H1 (cell line): Measurements from ENCODE around the gene AMBN. TPM values are rescaled to one million over a fixed set of nuclear protein-coding genes. Genes with fewer than 3 reads are reported as not detected.

Experiments
- CTCF ChIA-PET: fragments of 300-600 bp; sonication (Branson Sonifier 250); formaldehyde crosslinking; loops from one replicate; lab custom pipeline; 2021; ENCODE audit not compliant: partially characterized antibody; lab: Charles Lee
- POLR2A ChIA-PET: fragments of 300-600 bp; sonication (Branson Sonifier 250); formaldehyde crosslinking; loops from one replicate; lab custom pipeline; 2021; ENCODE audit warnings: inconsistent platforms; ENCODE audit not compliant: partially characterized antibody; lab: Charles Lee
- DNase-seq, 2 experiments: peaks; one replicate each; pipeline versions ENCODE4 v3.0.0 to v3.0.0-alpha.2; 2010 to 2022; ENCODE audit warnings: low spot score in 2 of 2, low read depth in 1 of 2, mixed read lengths in 1 of 2
- FAIRE-seq: peaks from 2 replicates; lab custom pipeline; 2011; peaks lifted over from hg19 to GRCh38; lab: Jason Lieb, UNC
- H2AFZ ChIP-seq: 2 replicates; pipeline ENCODE4 v1.8.1; 2012; ENCODE audit warnings: low read length, inconsistent platforms
- H2AK5ac ChIP-seq: 2 replicates; pipeline ENCODE4 v1.6.1; 2013; ENCODE audit warnings: low read depth, low read length
- H2BK120ac ChIP-seq: replicated peaks from 2 replicates; pipeline ENCODE3; 2013; ENCODE audit warnings: low read depth, low read length, inconsistent platforms
- H2BK12ac ChIP-seq: 2 replicates; pipeline ENCODE4 v1.6.1; 2013; ENCODE audit warnings: low read depth, low read length
- H2BK15ac ChIP-seq: 2 replicates; pipeline ENCODE4 v1.6.1; 2013; ENCODE audit warnings: low read length
- H2BK20ac ChIP-seq: 2 replicates; pipeline ENCODE4 v1.6.1; 2013; ENCODE audit warnings: low read length
- H2BK5ac ChIP-seq: 2 replicates; pipeline ENCODE4 v1.6.1; 2013; ENCODE audit warnings: low read depth, low read length
- H3K14ac ChIP-seq: 2 replicates; pipeline ENCODE4 v1.6.1; 2013; ENCODE audit warnings: inconsistent platforms; ENCODE audit not compliant: insufficient read length
- H3K18ac ChIP-seq: 2 replicates; pipeline ENCODE4 v1.6.1; 2013; ENCODE audit warnings: low read length; ENCODE audit errors: extremely low read depth
- H3K23ac ChIP-seq: 2 replicates; pipeline ENCODE4 v1.6.1; 2013; ENCODE audit warnings: inconsistent platforms; ENCODE audit not compliant: insufficient read length
- H3K23me2 ChIP-seq: 2 replicates; pipeline ENCODE4 v1.6.1; 2013; ENCODE audit warnings: low read depth, low read length
- H3K27ac ChIP-seq: 2 replicates; pipeline ENCODE4 v1.6.1; 2011; ENCODE audit warnings: low read depth, low read length, inconsistent platforms
- H3K27me3 ChIP-seq, 4 experiments: replicated peaks in 1 of 4; 1 replicate in 1 of 4; 2 replicates in 3 of 4; pipeline versions ENCODE4 v1.6.1 to v1.8.1; 2011 to 2013; ENCODE audit warnings: low read length in 3 of 4, mild to moderate bottlenecking in 3 of 4, inconsistent platforms in 2 of 4, mixed read lengths in 2 of 4, moderate library complexity in 1 of 4; ENCODE audit not compliant: control insufficient read depth in 3 of 4, insufficient read depth in 3 of 4; ENCODE audit errors: extremely low read depth in 1 of 4
- H3K36me3 ChIP-seq, 4 experiments: 2 replicates each; pipeline versions ENCODE4 v1.6.1 to v1.8.1; 2011 to 2013; ENCODE audit warnings: mild to moderate bottlenecking in 4 of 4, low read length in 3 of 4, moderate library complexity in 2 of 4, control low read depth in 1 of 4, inconsistent platforms in 1 of 4; ENCODE audit not compliant: insufficient read depth in 4 of 4, control insufficient read depth in 2 of 4
- H3K4ac ChIP-seq: replicated peaks from 2 replicates; pipeline ENCODE3; 2013; ENCODE audit warnings: low read length, low read depth, mixed read lengths, inconsistent platforms; ENCODE audit not compliant: insufficient read length
- H3K4me1 ChIP-seq, 4 experiments: replicated peaks in 1 of 4; 1 replicate in 1 of 4; 2 replicates in 3 of 4; pipeline versions ENCODE4 v1.6.1 to v1.8.1; 2011 to 2013; ENCODE audit warnings: low read length in 3 of 4, inconsistent platforms in 2 of 4, mixed read lengths in 1 of 4; ENCODE audit not compliant: insufficient read depth in 4 of 4, control insufficient read depth in 3 of 4
- H3K4me2 ChIP-seq, 2 experiments: 2 replicates each; pipeline versions ENCODE4 v1.6.1 to v1.8.1; 2011 to 2013; ENCODE audit warnings: low read depth in 2 of 2, low read length in 2 of 2, control low read depth in 1 of 2, inconsistent platforms in 1 of 2, mild to moderate bottlenecking in 1 of 2; ENCODE audit not compliant: insufficient read depth in 1 of 2
- H3K4me3 ChIP-seq, 4 experiments: fragments of 200-600, 300-600 bp in 1 of 4; sonication (generic), shearing (Covaris generic), sonication (Bioruptor Twin) in 1 of 4; 2 replicates each; pipeline versions ENCODE4 v1.5.1 to v1.8.1; 2011 to 2016; ENCODE audit warnings: low read length in 4 of 4, low read depth in 3 of 4, control low read depth in 2 of 4, inconsistent platforms in 2 of 4, mild to moderate bottlenecking in 2 of 4, mixed read lengths in 1 of 4, moderate library complexity in 1 of 4; ENCODE audit not compliant: insufficient read depth in 2 of 4; ENCODE audit errors: extremely low read depth in 1 of 4
- H3K56ac ChIP-seq: replicated peaks from 2 replicates; pipeline ENCODE3; 2013; ENCODE audit warnings: low read depth, mild to moderate bottlenecking, mixed read lengths, low read length, inconsistent platforms; ENCODE audit not compliant: insufficient read length
- H3K79me1 ChIP-seq: 2 replicates; pipeline ENCODE4 v1.6.1; 2013; ENCODE audit warnings: low read depth, low read length, control low read depth
- H3K79me2 ChIP-seq, 2 experiments: 2 replicates each; pipeline versions ENCODE4 v1.6.1 to v1.8.1; 2012 to 2013; ENCODE audit warnings: low read length in 2 of 2, mild to moderate bottlenecking in 2 of 2, inconsistent platforms in 1 of 2; ENCODE audit not compliant: insufficient read depth in 2 of 2, control insufficient read depth in 1 of 2
- H3K9ac ChIP-seq, 4 experiments: replicated peaks in 1 of 4; 1 replicate in 1 of 4; 2 replicates in 3 of 4; pipeline versions ENCODE4 v1.6.1 to v1.8.1; 2011 to 2013; ENCODE audit warnings: low read depth in 3 of 4, low read length in 3 of 4, control low read depth in 2 of 4, mild to moderate bottlenecking in 2 of 4, moderate library complexity in 2 of 4, inconsistent platforms in 1 of 4; ENCODE audit errors: extremely low read depth in 1 of 4
- H3K9me3 ChIP-seq, 2 experiments: 2 replicates each; pipeline versions ENCODE4 v1.6.1 to v1.8.1; 2012 to 2013; ENCODE audit warnings: mild to moderate bottlenecking in 2 of 2, moderate library complexity in 2 of 2, control low read depth in 1 of 2, inconsistent platforms in 1 of 2, low read depth in 1 of 2, low read length in 1 of 2, mixed read lengths in 1 of 2; ENCODE audit not compliant: insufficient read depth in 2 of 2
- H4K20me1 ChIP-seq, 2 experiments: replicated peaks in 1 of 2; 2 replicates each; pipeline versions ENCODE3 to v1.8.1; 2011 to 2013; ENCODE audit warnings: inconsistent platforms in 2 of 2, low read length in 2 of 2, mild to moderate bottlenecking in 1 of 2; ENCODE audit not compliant: insufficient read depth in 2 of 2, control insufficient read depth in 1 of 2
- H4K5ac ChIP-seq: 2 replicates; pipeline ENCODE4 v1.6.1; 2013; ENCODE audit warnings: low read length, low read depth, mixed read lengths, inconsistent platforms; ENCODE audit not compliant: insufficient read length
- H4K8ac ChIP-seq: 2 replicates; pipeline ENCODE4 v1.8.0; 2013; ENCODE audit warnings: mild to moderate bottlenecking, moderate library complexity, low read length, inconsistent platforms; ENCODE audit not compliant: insufficient read depth; ENCODE audit errors: extremely low read depth
- H4K91ac ChIP-seq: replicated peaks from 2 replicates; pipeline ENCODE3; 2013; ENCODE audit warnings: low read length, mixed read lengths, inconsistent platforms; ENCODE audit not compliant: insufficient read length
- CREB1 ChIP-seq: IDR thresholded peaks from 2 replicates; pipeline ENCODE4 v1.6.1; 2012; ENCODE audit warnings: inconsistent platforms
- GTF2F1 ChIP-seq: IDR thresholded peaks from 2 replicates; pipeline ENCODE4 v1.6.1; 2012; ENCODE audit warnings: low read depth, low read length, improper control_type of control experiment, borderline replicate concordance
- HDAC6 ChIP-seq: IDR thresholded peaks from one replicate; pipeline ENCODE4 v1.7.1; 2012; ENCODE audit warnings: low read depth, mild to moderate bottlenecking, inconsistent platforms, low read length, moderate library complexity
- JUN ChIP-seq: IDR thresholded peaks from 2 replicates; pipeline ENCODE4 v1.6.1; 2011; ENCODE audit warnings: low read depth, mild to moderate bottlenecking, improper control_type of control experiment, low read length
- POLR2AphosphoS5 ChIP-seq: IDR thresholded peaks from 2 replicates; pipeline ENCODE4 v1.6.1; 2011; ENCODE audit warnings: low read depth, low read length
- RAD21 ChIP-seq, 2 experiments: IDR thresholded peaks in 1 of 2; conservative IDR thresholded peaks in 1 of 2; 2 replicates each; pipeline ENCODE4 v1.6.1; 2011; ENCODE audit warnings: low read depth in 2 of 2, low read length in 2 of 2, improper control_type of control experiment in 1 of 2, inconsistent platforms in 1 of 2, mild to moderate bottlenecking in 1 of 2, moderate library complexity in 1 of 2
- SIX5 ChIP-seq: IDR thresholded peaks from 2 replicates; pipeline ENCODE4 v1.6.1; 2011; ENCODE audit warnings: mild to moderate bottlenecking, low read depth, low read length
- SP2 ChIP-seq: IDR thresholded peaks from 2 replicates; pipeline ENCODE4 v1.6.1; 2012; ENCODE audit warnings: mild to moderate bottlenecking, low read length, inconsistent platforms
- TAF7 ChIP-seq: optimal IDR thresholded peaks from 2 replicates; pipeline ENCODE3; 2011; ENCODE audit warnings: low read depth, mild to moderate bottlenecking, inconsistent platforms, low read length, moderate library complexity, borderline replicate concordance
- polyA plus RNA-seq, 7 experiments: library from polyadenylated mRNA; depleted of rRNA in 3 of 7; stranded (reverse) in 5 of 7; unstranded in 2 of 7; fragments of >200 nt in 5 of 7; fragments of 200-250 nt in 2 of 7; gene quantifications; 1 replicate in 5 of 7; 2 replicates in 1 of 7; 4 replicates in 1 of 7; pipeline versions ENCODE4 v1.2.1 to v1.2.3, GENCODE V29; 2011 to 2013; ENCODE audit warnings: missing spikeins in 2 of 7, mixed read lengths in 2 of 7
- total RNA-seq: library from RNA; stranded (reverse); fragmentation: NEBNext Ultra II Directional; extraction: Animal tissue kit (Norgen Biotek cat#: 25700); gene quantifications from 2 replicates; pipeline ENCODE4 v1.2.1, GENCODE V29; 2021

Gene AMBN
- total and polyA plus RNA-seq, 2 of the 8 experiments (the other 6 are each of a cell fraction or from before 2014, with no cell fraction given): not detected

DNA sequence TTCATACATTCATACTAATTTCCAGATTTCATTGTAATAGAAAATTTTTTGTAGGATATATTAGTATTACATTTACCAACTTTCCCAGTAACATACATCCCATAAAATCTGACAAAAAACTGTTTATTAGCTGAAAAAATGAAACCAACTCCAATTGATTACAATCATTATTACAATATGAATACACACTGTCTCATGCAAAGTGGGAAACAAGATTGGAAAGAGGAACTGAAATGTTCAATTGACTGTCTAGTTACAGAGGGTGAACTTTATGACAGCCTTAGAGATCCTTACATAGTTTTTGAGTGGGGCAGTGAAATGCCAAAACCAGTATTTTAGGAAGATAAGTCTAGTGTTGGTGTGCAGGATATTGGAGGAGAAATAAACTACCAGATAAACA, 2.3 kb upstream of the AMBN start:
- no peak overlapping the region for H3K27ac ChIP-seq
- no peak overlapping the region for H3K14ac ChIP-seq
- no peaks in the 10 kb centered on the region for H3K23me2 ChIP-seq
- no peak overlapping the region for H4K91ac ChIP-seq
- no peak for TF ChIP-seq POLR2AphosphoS5
- no peak for TF ChIP-seq HDAC6
- no peak for TF ChIP-seq RAD21 (IDR thresholded peaks at IDR 0.05 in 1 of 2, conservative IDR thresholded peaks at IDR 0.05 in 1 of 2; ENCODE audit: low read depth in 2 of 2, low read length in 2 of 2)
- TF ChIP-seq SP2: no peak
- TF ChIP-seq CREB1: no peak
- TF ChIP-seq JUN: no peak
- no peak for TF ChIP-seq TAF7
- TF ChIP-seq GTF2F1: no peak
- no peak for TF ChIP-seq SIX5
- H3K4me3 ChIP-seq: no peak overlapping the region
- no peak for DNase-seq
- H3K9ac ChIP-seq: no peak overlapping the region
- ChIA-PET CTCF (no interaction called here), POLR2A (no interaction called here)
- no peak for FAIRE-seq
- no peak overlapping the region for H4K5ac ChIP-seq
- H2BK15ac ChIP-seq: no peak overlapping the region
- H3K27me3 ChIP-seq: no peaks in the 10 kb centered on the region
- no peaks in the 10 kb centered on the region for H3K36me3 ChIP-seq
- H3K4me2 ChIP-seq: no peak overlapping the region
- no peak overlapping the region for H3K23ac ChIP-seq
- no peak overlapping the region for H3K56ac ChIP-seq
- H3K79me2 ChIP-seq: no peaks in the 10 kb centered on the region
- H3K4ac ChIP-seq: no peak overlapping the region
- no peaks in the 10 kb centered on the region for H4K20me1 ChIP-seq
- no peaks in the 10 kb centered on the region for H3K79me1 ChIP-seq
- H3K18ac ChIP-seq: no peak overlapping the region
- no peak overlapping the region for H2AFZ ChIP-seq
- no peak overlapping the region for H2BK12ac ChIP-seq
- no peak overlapping the region for H4K8ac ChIP-seq
- H2BK5ac ChIP-seq: no peak overlapping the region
- H2AK5ac ChIP-seq: no peak overlapping the region
- no peaks in the 10 kb centered on the region for H3K9me3 ChIP-seq
- no peaks in the 10 kb centered on the region for H3K4me1 ChIP-seq
- H2BK20ac ChIP-seq: no peak overlapping the region
- no peak overlapping the region for H2BK120ac ChIP-seq
